NK-92 (cell line): ENCODE results near the gene FTO.

ENCODE experiments used
- DNase-seq: peaks from one replicate; lab custom pipeline; 2025; ENCODE audit not compliant: unreplicated experiment; lab: John Stamatoyannopoulos, UW

FTO gene

GRCh38 chr16:54112451-54113206 lies 408.7 kb downstream of the FTO start:
- no peak for DNase-seq

- no peak for DNase-seq
These were observed 411.6 kb downstream of the FTO start for GRCh38 chr16:54115558-54115957.

- DNase-seq: no peak
These were observed 412.2 kb downstream of the FTO start for GRCh38 chr16:54116124-54116655.

- DNase-seq: no peak
These were observed 414.9 kb downstream of the FTO start for GRCh38 chr16:54118846-54119245.

GRCh38 chr16:54120846-54121480 lies 417.0 kb downstream of the FTO start:
- no peak for DNase-seq

- DNase-seq: no peak
These were observed 417.8 kb downstream of the FTO start for GRCh38 chr16:54121539-54122295.

GRCh38 chr16:54123766-54124165 lies 419.8 kb downstream of the FTO start:
- no peak for DNase-seq

GRCh38 chr16:54125751-54126655 lies 422.0 kb downstream of the FTO start:
- no peak for DNase-seq

GRCh38 chr16:54126907-54127306 lies 423.0 kb downstream of the FTO start:
- no peak for DNase-seq

- DNase-seq: no peak
These were observed 424.8 kb downstream of the FTO start for GRCh38 chr16:54128629-54129234.

- DNase-seq: no peak
These were observed 425.9 kb downstream of the FTO start for GRCh38 chr16:54129810-54130209.

GRCh38 chr16:54135361-54136275 lies 431.7 kb downstream of the FTO start:
- DNase-seq: no peak

GRCh38 chr16:54136276-54136625 lies 432.3 kb downstream of the FTO start:
- DNase-seq: no peak

GRCh38 chr16:54140057-54140787 lies 436.3 kb downstream of the FTO start:
- no peak for DNase-seq

GRCh38 chr16:54140788-54141136 lies 436.8 kb downstream of the FTO start:
- no peak for DNase-seq

- DNase-seq: no peak
These were observed 438.8 kb downstream of the FTO start for GRCh38 chr16:54142787-54143186.

GRCh38 chr16:54143410-54143809 lies 439.5 kb downstream of the FTO start:
- no peak for DNase-seq

GRCh38 chr16:54143934-54144571 lies 440.1 kb downstream of the FTO start:
- DNase-seq: no peak
